ENCODE data around the gene STMN1. TPM values are rescaled to one million over a fixed set of nuclear protein-coding genes. Genes with fewer than 3 reads are reported as not detected.

STMN1 gene
- total and polyA plus RNA-seq, 10 of the 15 experiments (the other 5 are each of a cell fraction or from before 2014, with no cell fraction given): 220 to 1,272 (median 603) TPM

DNA sequence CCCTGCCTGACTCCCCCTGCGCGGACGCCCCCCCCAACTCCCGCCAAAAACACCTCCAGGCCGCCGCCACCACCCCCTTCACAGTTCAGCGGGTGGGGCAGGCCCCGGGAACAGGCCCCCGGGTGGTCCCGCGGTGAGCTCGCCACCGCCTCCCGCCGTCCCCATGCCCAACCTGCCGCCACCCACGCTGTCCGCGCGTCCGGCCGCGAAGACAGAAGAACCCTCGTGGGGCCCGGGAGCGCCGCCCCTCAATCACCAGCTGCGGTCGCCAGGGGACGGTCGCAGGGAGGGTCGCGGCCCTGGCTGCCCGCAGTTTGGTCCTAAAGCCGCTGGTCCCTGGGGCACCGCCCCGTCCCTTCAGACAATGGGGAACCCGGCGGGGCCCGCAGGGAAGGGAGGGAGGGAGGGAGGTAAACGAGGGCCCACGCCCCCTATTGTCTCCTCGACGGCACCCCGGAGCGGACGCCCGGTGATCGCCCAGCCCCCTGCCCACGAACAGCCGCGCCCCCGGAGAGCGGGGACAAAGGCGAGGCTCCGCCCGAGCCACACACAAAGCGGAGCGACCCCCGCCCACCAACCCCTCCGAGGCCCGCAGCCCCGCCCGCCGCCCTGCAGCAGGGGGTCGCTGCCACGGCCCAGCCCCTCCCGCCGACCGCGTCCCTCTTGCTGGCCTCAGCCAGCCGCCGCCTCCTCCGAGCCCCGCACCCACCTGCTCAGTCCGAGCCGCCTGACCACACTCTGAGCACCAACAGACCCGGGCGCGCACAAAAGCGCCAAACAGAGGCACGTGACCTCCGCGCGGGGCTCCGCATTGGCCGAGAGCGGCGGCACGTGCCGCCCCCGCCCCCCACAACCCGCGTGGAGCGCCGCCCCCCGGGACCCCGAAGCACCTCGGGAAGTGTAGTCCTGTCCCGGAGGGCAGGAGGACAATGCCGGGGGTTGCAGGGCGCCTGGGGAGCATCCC lies at the start of gene STMN1 (continued):
- TF ChIP-seq, protein P1, sequence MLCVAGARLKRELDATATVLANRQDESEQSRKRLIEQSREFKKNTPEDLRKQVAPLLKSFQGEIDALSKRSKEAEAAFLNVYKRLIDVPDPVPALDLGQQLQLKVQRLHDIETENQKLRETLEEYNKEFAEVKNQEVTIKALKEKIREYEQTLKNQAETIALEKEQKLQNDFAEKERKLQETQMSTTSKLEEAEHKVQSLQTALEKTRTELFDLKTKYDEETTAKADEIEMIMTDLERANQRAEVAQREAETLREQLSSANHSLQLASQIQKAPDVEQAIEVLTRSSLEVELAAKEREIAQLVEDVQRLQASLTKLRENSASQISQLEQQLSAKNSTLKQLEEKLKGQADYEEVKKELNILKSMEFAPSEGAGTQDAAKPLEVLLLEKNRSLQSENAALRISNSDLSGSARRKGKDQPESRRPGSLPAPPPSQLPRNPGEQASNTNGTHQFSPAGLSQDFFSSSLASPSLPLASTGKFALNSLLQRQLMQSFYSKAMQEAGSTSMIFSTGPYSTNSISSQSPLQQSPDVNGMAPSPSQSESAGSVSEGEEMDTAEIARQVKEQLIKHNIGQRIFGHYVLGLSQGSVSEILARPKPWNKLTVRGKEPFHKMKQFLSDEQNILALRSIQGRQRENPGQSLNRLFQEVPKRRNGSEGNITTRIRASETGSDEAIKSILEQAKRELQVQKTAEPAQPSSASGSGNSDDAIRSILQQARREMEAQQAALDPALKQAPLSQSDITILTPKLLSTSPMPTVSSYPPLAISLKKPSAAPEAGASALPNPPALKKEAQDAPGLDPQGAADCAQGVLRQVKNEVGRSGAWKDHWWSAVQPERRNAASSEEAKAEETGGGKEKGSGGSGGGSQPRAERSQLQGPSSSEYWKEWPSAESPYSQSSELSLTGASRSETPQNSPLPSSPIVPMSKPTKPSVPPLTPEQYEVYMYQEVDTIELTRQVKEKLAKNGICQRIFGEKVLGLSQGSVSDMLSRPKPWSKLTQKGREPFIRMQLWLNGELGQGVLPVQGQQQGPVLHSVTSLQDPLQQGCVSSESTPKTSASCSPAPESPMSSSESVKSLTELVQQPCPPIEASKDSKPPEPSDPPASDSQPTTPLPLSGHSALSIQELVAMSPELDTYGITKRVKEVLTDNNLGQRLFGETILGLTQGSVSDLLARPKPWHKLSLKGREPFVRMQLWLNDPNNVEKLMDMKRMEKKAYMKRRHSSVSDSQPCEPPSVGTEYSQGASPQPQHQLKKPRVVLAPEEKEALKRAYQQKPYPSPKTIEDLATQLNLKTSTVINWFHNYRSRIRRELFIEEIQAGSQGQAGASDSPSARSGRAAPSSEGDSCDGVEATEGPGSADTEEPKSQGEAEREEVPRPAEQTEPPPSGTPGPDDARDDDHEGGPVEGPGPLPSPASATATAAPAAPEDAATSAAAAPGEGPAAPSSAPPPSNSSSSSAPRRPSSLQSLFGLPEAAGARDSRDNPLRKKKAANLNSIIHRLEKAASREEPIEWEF (IDR thresholded peaks at IDR 0.05; ENCODE audit: insufficient replicate concordance, low read depth, low read length): no peak
- peak; percentile 67; the same call in 1 of the 2 replicates for TF ChIP-seq CREM (IDR thresholded peaks at IDR 0.05; ENCODE audit: low read depth)
- TF ChIP-seq SUZ12 (IDR thresholded peaks at IDR 0.05; ENCODE audit: unreplicated experiment): no peak
- TF ChIP-seq, protein P2, sequence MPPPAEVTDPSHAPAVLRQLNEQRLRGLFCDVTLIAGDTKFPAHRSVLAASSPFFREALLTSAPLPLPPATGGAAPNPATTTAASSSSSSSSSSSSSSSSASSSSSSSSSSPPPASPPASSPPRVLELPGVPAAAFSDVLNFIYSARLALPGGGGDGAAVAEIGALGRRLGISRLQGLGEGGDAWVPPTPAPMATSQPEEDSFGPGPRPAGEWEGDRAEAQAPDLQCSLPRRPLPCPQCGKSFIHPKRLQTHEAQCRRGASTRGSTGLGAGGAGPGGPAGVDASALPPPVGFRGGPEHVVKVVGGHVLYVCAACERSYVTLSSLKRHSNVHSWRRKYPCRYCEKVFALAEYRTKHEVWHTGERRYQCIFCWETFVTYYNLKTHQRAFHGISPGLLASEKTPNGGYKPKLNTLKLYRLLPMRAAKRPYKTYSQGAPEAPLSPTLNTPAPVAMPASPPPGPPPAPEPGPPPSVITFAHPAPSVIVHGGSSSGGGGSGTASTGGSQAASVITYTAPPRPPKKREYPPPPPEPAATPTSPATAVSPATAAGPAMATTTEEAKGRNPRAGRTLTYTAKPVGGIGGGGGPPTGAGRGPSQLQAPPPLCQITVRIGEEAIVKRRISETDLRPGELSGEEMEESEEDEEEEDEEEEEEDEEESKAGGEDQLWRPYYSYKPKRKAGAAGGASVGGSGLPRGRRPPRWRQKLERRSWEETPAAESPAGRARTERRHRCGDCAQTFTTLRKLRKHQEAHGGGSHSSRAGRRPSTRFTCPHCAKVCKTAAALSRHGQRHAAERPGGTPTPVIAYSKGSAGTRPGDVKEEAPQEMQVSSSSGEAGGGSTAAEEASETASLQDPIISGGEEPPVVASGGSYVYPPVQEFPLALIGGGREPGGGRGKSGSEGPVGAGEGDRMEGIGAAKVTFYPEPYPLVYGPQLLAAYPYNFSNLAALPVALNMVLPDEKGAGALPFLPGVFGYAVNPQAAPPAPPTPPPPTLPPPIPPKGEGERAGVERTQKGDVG (CRISPR knock-in tag; IDR thresholded peaks at IDR 0.05): no peak
- TF ChIP-seq DPF2 (IDR thresholded peaks at IDR 0.05): no peak
- no peak for TF ChIP-seq RBBP5 (conservative IDR thresholded peaks at IDR 0.05)
- no peak for TF ChIP-seq BRCA1 (IDR thresholded peaks at IDR 0.05; ENCODE audit: low read depth, low read length)
- no peak for TF ChIP-seq MYC (IDR thresholded peaks at IDR 0.05; ENCODE audit: insufficient read depth, insufficient read length, insufficient replicate concordance, low read length, severe bottlenecking)
- peak; percentile 64; the same call in 1 of the 2 replicates for TF ChIP-seq NFYB (IDR thresholded peaks at IDR 0.05; ENCODE audit: insufficient read depth, low read depth, low read length)
- peak in 1 of 2 experiments; percentile 80; a peak in 2 of 3 replicates for TF ChIP-seq EGR1 (IDR thresholded peaks at IDR 0.05; ENCODE audit: borderline replicate concordance in 1 of 2, low read depth in 2 of 2, low read length in 2 of 2)
- TF ChIP-seq CEBPB (IDR thresholded peaks at IDR 0.05; ENCODE audit: borderline replicate concordance in 1 of 2, low read depth in 2 of 2, low read length in 2 of 2): no peak
- no peak for TF ChIP-seq IRF4 (IDR thresholded peaks at IDR 0.05; ENCODE audit: low read depth, low read length)
- no peak for TF ChIP-seq NBN (IDR thresholded peaks at IDR 0.05)
- no peak; the same call in 1 of the 2 replicates for TF ChIP-seq MTA2 (IDR thresholded peaks at IDR 0.05; ENCODE audit: low read depth)
- no peak for TF ChIP-seq SMAD1 (IDR thresholded peaks at IDR 0.05; ENCODE audit: low read depth, partially characterized antibody)
- TF ChIP-seq ZNF687 (IDR thresholded peaks at IDR 0.05): 0 out of 2 replicates have a peak, but pooled peaks have one; percentile 18
